Measurements from ENCODE around the gene TPCN2. TPM values are rescaled to one million over a fixed set of nuclear protein-coding genes. Genes with fewer than 3 reads are reported as not detected.

Gene TPCN2
- total RNA-seq, 2 donors from 2014 or later: 14.5 to 21.1 TPM

- intact Hi-C loops (cut with DNase I): no loop called here
- Histone ChIP-seq H3K4me3 (no peak overlapping the region), H3K4me1 (no peaks in the 10 kb centered on the region), H3K9me3 (no peaks in the 10 kb centered on the region), H3K36me3 (no peaks in the 10 kb centered on the region), H3K27me3 (peaks cover under 1% of the 10 kb centered on the region), H3K27ac (no peak overlapping the region), H3K9ac (ENCODE audit: low read depth in 2 of 2, low read length in 2 of 2) (no peak overlapping the region)
- TF ChIP-seq CTCF (IDR thresholded peaks at IDR 0.05): no peak
- no peak for DNase-seq
These were observed 103.1 kb downstream of the TPCN2 start for GRCh38 chr11:69151836-69152235.

GRCh38 chr11:69152733-69153421 is 104.1 kb downstream of the TPCN2 start:
- peaks cover 3% of the 10 kb centered on the region for H3K27me3 ChIP-seq
- intact Hi-C loops (cut with DNase I): no loop called here
- no peaks in the 10 kb centered on the region for H3K9me3 ChIP-seq
- no peak overlapping the region for H3K4me3 ChIP-seq
- no peak overlapping the region for H3K27ac ChIP-seq
- no peak for TF ChIP-seq CTCF (IDR thresholded peaks at IDR 0.05)
- no peak overlapping the region for H3K9ac ChIP-seq (ENCODE audit: low read depth in 2 of 2, low read length in 2 of 2)
- no peaks in the 10 kb centered on the region for H3K4me1 ChIP-seq
- no peaks in the 10 kb centered on the region for H3K36me3 ChIP-seq
- no peak for DNase-seq

- DNase-seq: no peak
- TF ChIP-seq CTCF (IDR thresholded peaks at IDR 0.05): no peak
- Histone ChIP-seq H3K9ac (ENCODE audit: low read depth in 2 of 2, low read length in 2 of 2) (no peak overlapping the region), H3K27ac (no peak overlapping the region), H3K4me3 (no peak overlapping the region), H3K27me3 (peaks cover 3% of the 10 kb centered on the region), H3K9me3 (no peaks in the 10 kb centered on the region), H3K4me1 (no peaks in the 10 kb centered on the region), H3K36me3 (no peaks in the 10 kb centered on the region)
- intact Hi-C loops (cut with DNase I): no loop called here
These were observed 104.9 kb downstream of the TPCN2 start for GRCh38 chr11:69153661-69154060.

GRCh38 chr11:69154211-69154913 is 105.6 kb downstream of the TPCN2 start:
- no peak overlapping the region for H3K4me3 ChIP-seq
- H3K9me3 ChIP-seq: no peaks in the 10 kb centered on the region
- DNase-seq: no peak
- H3K9ac ChIP-seq (ENCODE audit: low read depth in 2 of 2, low read length in 2 of 2): no peak overlapping the region
- no peak overlapping the region for H3K27ac ChIP-seq
- TF ChIP-seq CTCF (IDR thresholded peaks at IDR 0.05): no peak
- intact Hi-C loops (cut with DNase I): no loop called here
- H3K4me1 ChIP-seq: no peaks in the 10 kb centered on the region
- peaks cover 3% of the 10 kb centered on the region for H3K27me3 ChIP-seq
- H3K36me3 ChIP-seq: no peaks in the 10 kb centered on the region

GRCh38 chr11:69154938-69155301 is 106.2 kb downstream of the TPCN2 start:
- no peaks in the 10 kb centered on the region for H3K36me3 ChIP-seq
- no peak overlapping the region for H3K4me3 ChIP-seq
- no peak overlapping the region for H3K9ac ChIP-seq (ENCODE audit: low read depth in 2 of 2, low read length in 2 of 2)
- H3K27ac ChIP-seq: no peak overlapping the region
- H3K27me3 ChIP-seq: peaks cover 3% of the 10 kb centered on the region
- intact Hi-C loops (cut with DNase I): no loop called here
- TF ChIP-seq CTCF (IDR thresholded peaks at IDR 0.05): no peak
- H3K9me3 ChIP-seq: no peaks in the 10 kb centered on the region
- H3K4me1 ChIP-seq: no peaks in the 10 kb centered on the region
- DNase-seq: no peak

Data from colonic mucosa (tissue), 4 donors.